HEK293 (cell line): Measurements from ENCODE around the gene EGFR.

Experiments
- EGR2 ChIP-seq: fragments of 450-650 bp; formaldehyde crosslinking; IDR thresholded peaks from 2 replicates; pipeline ENCODE4 v1.5.1; 2016; ENCODE audit warnings: low read depth, missing biosample characterization, missing genetic modification characterization
- PRDM1 ChIP-seq: fragments of 450-650 bp; formaldehyde crosslinking; IDR thresholded peaks from 2 replicates; pipeline ENCODE4; 2016; ENCODE audit warnings: missing biosample characterization, missing genetic modification characterization
- REPIN1 ChIP-seq: fragments of 450-650 bp; formaldehyde crosslinking; IDR thresholded peaks from 2 replicates; pipeline ENCODE4 v1.5.1; 2017; ENCODE audit warnings: missing biosample characterization, missing genetic modification characterization, low read depth
- SP2 ChIP-seq: fragments of 450-650 bp; formaldehyde crosslinking; IDR thresholded peaks from 2 replicates; pipeline ENCODE4 v1.5.1; 2016; ENCODE audit warnings: missing biosample characterization, missing genetic modification characterization
- TCF7L2 ChIP-seq: IDR thresholded peaks from 2 replicates; pipeline ENCODE4 v1.6.1; 2011; ENCODE audit warnings: low read depth, mild to moderate bottlenecking, inconsistent platforms, low read length, moderate library complexity, borderline replicate concordance
- ZFHX2 ChIP-seq: fragments of 450-650 bp; formaldehyde crosslinking; conservative IDR thresholded peaks from 2 replicates; pipeline ENCODE4 v1.5.1; 2016; ENCODE audit warnings: missing biosample characterization, missing genetic modification characterization
- ZNF350 ChIP-seq: fragments of 450-650 bp; formaldehyde crosslinking; IDR thresholded peaks from 2 replicates; pipeline ENCODE4 v1.5.0; 2017; ENCODE audit warnings: missing biosample characterization, mild to moderate bottlenecking, missing genetic modification characterization
- ZNF530 ChIP-seq: fragments of 450-650 bp; formaldehyde crosslinking; IDR thresholded peaks from 2 replicates; pipeline ENCODE4 v1.5.1; 2016; ENCODE audit warnings: low read depth, missing biosample characterization, missing genetic modification characterization
- ZNF610 ChIP-seq: fragments of 450-650 bp; formaldehyde crosslinking; IDR thresholded peaks from 2 replicates; pipeline ENCODE4 v1.5.1; 2016; ENCODE audit warnings: missing biosample characterization, missing genetic modification characterization, borderline replicate concordance
- ZNF626 ChIP-seq: fragments of 450-650 bp; sonication (Bioruptor Pico); formaldehyde crosslinking; IDR thresholded peaks from 2 replicates; pipeline ENCODE4 v1.5.1; 2018; ENCODE audit warnings: missing biosample characterization, missing genetic modification characterization, inconsistent platforms
- ZNF660 ChIP-seq: fragments of 450-650 bp; IDR thresholded peaks from 2 replicates; pipeline ENCODE4 v1.5.1; 2018; ENCODE audit warnings: missing biosample characterization, mild to moderate bottlenecking, missing genetic modification characterization
- TF ChIP-seq, protein P1 (sequence below): fragments of 450-650 bp; formaldehyde crosslinking; IDR thresholded peaks from 2 replicates; pipeline ENCODE4 v1.5.1; 2016; ENCODE audit warnings: missing biosample characterization, missing genetic modification characterization
- TF ChIP-seq, protein P2 (sequence below): fragments of 450-650 bp; formaldehyde crosslinking; IDR thresholded peaks from 2 replicates; pipeline ENCODE4 v1.5.1; 2016; ENCODE audit warnings: missing biosample characterization, missing genetic modification characterization
- TF ChIP-seq, protein P3 (sequence below): fragments of 450-650 bp; formaldehyde crosslinking; IDR thresholded peaks from 2 replicates; pipeline ENCODE4 v1.5.1; 2016; ENCODE audit warnings: missing biosample characterization, missing genetic modification characterization

DNA sequence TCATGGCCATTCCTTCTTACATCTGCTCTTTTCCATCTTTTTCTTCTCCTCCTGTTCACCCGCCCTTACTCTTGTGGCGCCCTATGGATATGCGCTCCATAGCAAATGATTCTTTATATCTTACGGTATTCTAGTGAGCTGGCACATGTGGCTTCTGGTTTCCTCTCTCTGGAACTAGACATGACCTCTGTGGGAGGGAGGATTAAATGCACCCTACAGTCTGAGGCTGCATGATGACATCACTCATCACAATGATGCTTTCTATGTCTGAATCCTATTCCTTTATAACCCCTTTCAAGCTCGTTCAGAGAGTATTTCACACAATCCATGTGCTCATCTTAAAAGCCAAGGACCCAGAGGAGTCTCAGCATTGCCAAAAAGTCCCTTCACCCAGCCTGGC is 153.3 kb downstream of the EGFR start:
- TF ChIP-seq, protein P1, sequence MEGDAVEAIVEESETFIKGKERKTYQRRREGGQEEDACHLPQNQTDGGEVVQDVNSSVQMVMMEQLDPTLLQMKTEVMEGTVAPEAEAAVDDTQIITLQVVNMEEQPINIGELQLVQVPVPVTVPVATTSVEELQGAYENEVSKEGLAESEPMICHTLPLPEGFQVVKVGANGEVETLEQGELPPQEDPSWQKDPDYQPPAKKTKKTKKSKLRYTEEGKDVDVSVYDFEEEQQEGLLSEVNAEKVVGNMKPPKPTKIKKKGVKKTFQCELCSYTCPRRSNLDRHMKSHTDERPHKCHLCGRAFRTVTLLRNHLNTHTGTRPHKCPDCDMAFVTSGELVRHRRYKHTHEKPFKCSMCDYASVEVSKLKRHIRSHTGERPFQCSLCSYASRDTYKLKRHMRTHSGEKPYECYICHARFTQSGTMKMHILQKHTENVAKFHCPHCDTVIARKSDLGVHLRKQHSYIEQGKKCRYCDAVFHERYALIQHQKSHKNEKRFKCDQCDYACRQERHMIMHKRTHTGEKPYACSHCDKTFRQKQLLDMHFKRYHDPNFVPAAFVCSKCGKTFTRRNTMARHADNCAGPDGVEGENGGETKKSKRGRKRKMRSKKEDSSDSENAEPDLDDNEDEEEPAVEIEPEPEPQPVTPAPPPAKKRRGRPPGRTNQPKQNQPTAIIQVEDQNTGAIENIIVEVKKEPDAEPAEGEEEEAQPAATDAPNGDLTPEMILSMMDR (tag by site-specific recombination), result no peak
- TF ChIP-seq PRDM1, result no peak
- no peak for TF ChIP-seq TCF7L2
- TF ChIP-seq EGR2 (tag by site-specific recombination), result no peak
- no peak for TF ChIP-seq ZNF660 (tag by site-specific recombination)
- TF ChIP-seq ZFHX2, result no peak
- TF ChIP-seq ZNF530, result no peak
- TF ChIP-seq, protein P2, sequence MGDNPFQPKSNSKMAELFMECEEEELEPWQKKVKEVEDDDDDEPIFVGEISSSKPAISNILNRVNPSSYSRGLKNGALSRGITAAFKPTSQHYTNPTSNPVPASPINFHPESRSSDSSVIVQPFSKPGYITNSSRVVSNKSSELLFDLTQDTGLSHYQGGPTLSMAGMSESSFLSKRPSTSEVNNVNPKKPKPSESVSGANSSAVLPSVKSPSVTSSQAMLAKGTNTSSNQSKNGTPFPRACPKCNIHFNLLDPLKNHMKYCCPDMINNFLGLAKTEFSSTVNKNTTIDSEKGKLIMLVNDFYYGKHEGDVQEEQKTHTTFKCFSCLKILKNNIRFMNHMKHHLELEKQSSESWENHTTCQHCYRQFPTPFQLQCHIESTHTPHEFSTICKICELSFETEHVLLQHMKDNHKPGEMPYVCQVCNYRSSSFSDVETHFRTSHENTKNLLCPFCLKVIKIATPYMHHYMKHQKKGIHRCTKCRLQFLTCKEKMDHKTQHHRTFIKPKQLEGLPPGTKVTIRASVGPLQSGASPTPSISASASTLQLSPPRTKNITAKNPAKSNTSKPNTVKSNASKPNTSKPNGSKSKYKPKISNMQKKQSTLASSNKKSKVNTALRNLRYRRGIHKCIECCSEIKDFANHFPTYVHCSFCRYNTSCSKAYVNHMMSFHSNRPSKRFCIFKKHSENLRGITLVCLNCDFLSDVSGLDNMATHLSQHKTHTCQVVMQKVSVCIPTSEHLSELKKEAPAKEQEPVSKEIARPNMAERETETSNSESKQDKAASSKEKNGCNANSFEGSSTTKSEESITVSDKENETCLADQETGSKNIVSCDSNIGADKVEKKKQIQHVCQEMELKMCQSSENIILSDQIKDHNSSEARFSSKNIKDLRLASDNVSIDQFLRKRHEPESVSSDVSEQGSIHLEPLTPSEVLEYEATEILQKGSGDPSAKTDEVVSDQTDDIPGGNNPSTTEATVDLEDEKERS (tag by site-specific recombination), result no peak
- no peak for TF ChIP-seq ZNF626 (tag by site-specific recombination)
- TF ChIP-seq REPIN1 (tag by site-specific recombination), result no peak
- TF ChIP-seq SP2 (tag by site-specific recombination), result no peak
- no peak for TF ChIP-seq ZNF350
- TF ChIP-seq, protein P3, sequence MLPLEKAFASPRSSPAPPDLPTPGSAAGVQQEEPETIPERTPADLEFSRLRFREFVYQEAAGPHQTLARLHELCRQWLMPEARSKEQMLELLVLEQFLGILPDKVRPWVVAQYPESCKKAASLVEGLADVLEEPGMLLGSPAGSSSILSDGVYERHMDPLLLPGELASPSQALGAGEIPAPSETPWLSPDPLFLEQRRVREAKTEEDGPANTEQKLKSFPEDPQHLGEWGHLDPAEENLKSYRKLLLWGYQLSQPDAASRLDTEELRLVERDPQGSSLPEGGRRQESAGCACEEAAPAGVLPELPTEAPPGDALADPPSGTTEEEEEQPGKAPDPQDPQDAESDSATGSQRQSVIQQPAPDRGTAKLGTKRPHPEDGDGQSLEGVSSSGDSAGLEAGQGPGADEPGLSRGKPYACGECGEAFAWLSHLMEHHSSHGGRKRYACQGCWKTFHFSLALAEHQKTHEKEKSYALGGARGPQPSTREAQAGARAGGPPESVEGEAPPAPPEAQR (tag by site-specific recombination), result no peak
- TF ChIP-seq ZNF610 (tag by site-specific recombination), result no peak
